OCI-LY1 (cell line): ENCODE measurements around the gene RALGDS.

ENCODE experiments used
- CTCF ChIP-seq: fragments of 200-600 bp; sonication (generic), shearing (Covaris generic); IDR thresholded peaks from 2 replicates; pipeline ENCODE4 v1.5.1; 2017; ENCODE audit warnings: mild to moderate bottlenecking, antibody characterized with exemption, low read length, moderate library complexity, mixed read lengths
- EZH2 ChIP-seq: fragments of 200-600 bp; sonication (generic), shearing (Covaris generic); IDR thresholded peaks from 2 replicates; pipeline ENCODE4 v1.8.0; 2017; ENCODE audit warnings: borderline replicate concordance, mixed run types, mild to moderate bottlenecking, antibody characterized with exemption, low read length, moderate library complexity, mixed read lengths

DNA sequence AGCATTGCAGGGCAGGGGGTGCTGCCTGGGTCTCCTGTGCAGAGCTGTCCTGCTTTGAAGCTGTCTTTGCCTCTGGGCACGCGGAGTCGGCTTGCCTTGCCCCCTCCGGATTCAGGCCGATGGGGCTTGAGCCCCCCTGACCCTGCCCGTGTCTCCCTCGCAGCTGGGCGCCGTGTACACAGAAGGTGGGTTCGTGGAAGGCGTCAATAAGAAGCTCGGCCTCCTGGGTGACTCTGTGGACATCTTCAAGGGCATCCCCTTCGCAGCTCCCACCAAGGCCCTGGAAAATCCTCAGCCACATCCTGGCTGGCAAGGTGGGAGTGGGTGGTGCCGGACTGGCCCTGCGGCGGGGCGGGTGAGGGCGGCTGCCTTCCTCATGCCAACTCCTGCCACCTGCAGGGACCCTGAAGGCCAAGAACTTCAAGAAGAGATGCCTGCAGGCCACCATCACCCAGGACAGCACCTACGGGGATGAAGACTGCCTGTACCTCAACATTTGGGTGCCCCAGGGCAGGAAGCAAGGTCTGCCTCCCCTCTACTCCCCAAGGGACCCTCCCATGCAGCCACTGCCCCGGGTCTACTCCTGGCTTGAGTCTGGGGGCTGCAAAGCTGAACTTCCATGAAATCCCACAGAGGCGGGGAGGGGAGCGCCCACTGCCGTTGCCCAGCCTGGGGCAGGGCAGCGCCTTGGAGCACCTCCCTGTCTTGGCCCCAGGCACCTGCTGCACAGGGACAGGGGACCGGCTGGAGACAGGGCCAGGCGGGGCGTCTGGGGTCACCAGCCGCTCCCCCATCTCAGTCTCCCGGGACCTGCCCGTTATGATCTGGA lies 56.6 kb downstream of the RALGDS start:
- TF ChIP-seq CTCF, result no peak
- no peak for TF ChIP-seq EZH2
